GM12891 (cell line): ENCODE measurements around the gene TBC1D4.

ENCODE experiments used
- PAX5 ChIP-seq: IDR thresholded peaks from 2 replicates; pipeline ENCODE4 v1.6.1; 2011; ENCODE audit warnings: low read length, moderate library complexity, mild to moderate bottlenecking; ENCODE audit not compliant: insufficient read depth, severe bottlenecking
- POLR2A ChIP-seq: IDR thresholded peaks from 2 replicates; pipeline ENCODE4 v1.6.1; 2011; ENCODE audit warnings: low read depth, low read length, control low read depth
- POLR2AphosphoS5 ChIP-seq: IDR thresholded peaks from 2 replicates; pipeline ENCODE4 v1.6.1; 2011; ENCODE audit warnings: low read depth, low read length, control low read depth
- POU2F2 ChIP-seq: IDR thresholded peaks from 2 replicates; pipeline ENCODE4 v1.6.1; 2011; ENCODE audit warnings: low read depth, mild to moderate bottlenecking, control low read depth, low read length, moderate library complexity
- TAF1 ChIP-seq: IDR thresholded peaks from 2 replicates; pipeline ENCODE4 v1.6.1; 2011; ENCODE audit warnings: low read depth, low read length, control low read depth

DNA sequence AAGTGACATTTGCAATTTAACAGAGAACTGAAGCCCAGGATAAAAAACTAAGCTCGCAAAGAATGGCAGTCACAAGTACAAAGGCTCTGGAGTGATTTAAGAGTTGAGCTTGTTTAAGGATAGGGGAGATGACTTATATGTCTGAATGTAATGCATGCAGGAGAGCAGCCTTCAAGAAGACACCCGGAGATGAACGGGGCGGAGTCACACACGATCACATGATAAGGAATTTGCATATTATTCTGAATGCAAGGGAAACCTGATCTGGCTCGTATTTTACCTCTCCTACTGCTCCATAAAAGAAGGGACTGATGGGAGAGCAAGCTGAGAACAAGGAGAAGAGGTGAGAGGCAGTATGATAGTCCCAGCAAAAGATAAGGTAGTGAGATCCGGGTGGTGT is 12.9 kb downstream of the TBC1D4 start:
- TF ChIP-seq POLR2AphosphoS5, result no peak
- no peak for TF ChIP-seq POLR2A
- TF ChIP-seq POU2F2, result no peak
- TF ChIP-seq TAF1, result no peak
- TF ChIP-seq PAX5, result no peak
